Pancreas (tissue), 10 donors: ENCODE data around the gene DGCR2. TPM values are rescaled to one million over a fixed set of nuclear protein-coding genes. Genes with fewer than 3 reads are reported as not detected.
"Not testable (repeated sequence)": the region's sequence is repeated elsewhere in the genome, so short reads cannot be mapped to it uniquely, and the experiment has no call there.

Source experiments
- ATAC-seq, 4 donors: fragments of 200-7000 bp; cut with Tn5 transposase; one replicate each; pipeline versions ENCODE4 v1.8.0 to v1.9.1; 2020; ENCODE audit warnings: mild to moderate bottlenecking in 4 of 4, moderate library complexity in 4 of 4
- DNase-seq, 6 donors: peaks; one replicate each; pipeline ENCODE4 v3.0.0-alpha.2; 2020
- FAIRE-seq: peaks from 2 replicates; lab custom pipeline; 2012; peaks lifted over from hg19 to GRCh38; lab: Jason Lieb, UNC
- H3K27ac ChIP-seq, 4 donors: fragments of 200-600 bp; sonication (generic); 1 replicate in 3 of 4; 2 replicates in 1 of 4; pipeline versions ENCODE4 v1.5.0 to v1.8.0; 2020
- H3K27me3 ChIP-seq, 4 donors: fragments of 200-600 bp; one replicate each; pipeline ENCODE4 v1.8.0; 2021
- H3K36me3 ChIP-seq, 3 donors: fragments of 200-600 bp; sonication (generic) in 1 of 3; one replicate each; pipeline versions ENCODE4 v1.5.0 to v1.8.0; 2020 to 2021
- H3K4me1 ChIP-seq, 3 donors: fragments of 200-600 bp; one replicate each; pipeline ENCODE4 v1.8.0; 2021
- H3K4me3 ChIP-seq, 4 donors: fragments of 200-600 bp; sonication (generic) in 2 of 4; one replicate each; pipeline versions ENCODE4 v1.5.0 to v1.8.0; 2020 to 2021
- H3K9me3 ChIP-seq, 4 donors: fragments of 200-600 bp; one replicate each; pipeline ENCODE4 v1.8.0; 2021
- CTCF ChIP-seq, 4 donors: fragments of 200-600 bp; sonication (generic) in 3 of 4; IDR thresholded peaks; one replicate each; pipeline versions ENCODE4 v1.5.0 to v1.8.0; 2021; ENCODE audit warnings: antibody characterized with exemption in 4 of 4
- WGBS, 2 donors: extraction: QIAGEN DNeasy Blood & Tissue Kit; methylation state at CpG; one replicate each; pipeline ENCODE4 v1.1.7; 2013; 5-methylcytosine and 5-hydroxymethylcytosine counted together
- intact Hi-C, 3 donors: fragments of 100-400 bp; cut with DNase I; formaldehyde crosslinking; loops; one replicate each; pipeline versions ENCODE4 v1.11.1 to v1.14.2; 2022
- polyA plus RNA-seq, 2 donors: library from polyadenylated mRNA; stranded (reverse); fragments of 200-250 nt; gene quantifications; one replicate each; pipeline ENCODE4 v1.2.3, GENCODE V29; 2013
- total RNA-seq, 6 donors: library from RNA; stranded (reverse); fragmentation: NEBNext Ultra II Directional in 4 of 6; extraction: Animal tissue kit (Norgen Biotek cat#: 25700) in 4 of 6; gene quantifications; one replicate each; pipeline versions ENCODE4 v1.2.1 to v1.2.4, GENCODE V29; 2021 to 2023
- donor health status: healthy with polysubstance abuse.
- donor health status: DM: no; HTN: no; CAD: no; lungs with moderate emphysema.
- donor health status: DM: no; HTN: no; CAD: no.
- donor health status: control.
- donor health status: control.
- donor health status: Bipolar disorder and iron deficiency.
- donor health status: DM: yes; HTN: yes; CAD: no.
- donor health status: DM: no; HTN: no; CAD: no.
- donor health status: DM: no; HTN: no; CAD: no.
- donor health status: DM: yes; HTN: yes; CAD: no.

DGCR2 gene
- total and polyA plus RNA-seq, 8 donors, result 24.3 to 41.5 (median 30.1) TPM

DNA sequence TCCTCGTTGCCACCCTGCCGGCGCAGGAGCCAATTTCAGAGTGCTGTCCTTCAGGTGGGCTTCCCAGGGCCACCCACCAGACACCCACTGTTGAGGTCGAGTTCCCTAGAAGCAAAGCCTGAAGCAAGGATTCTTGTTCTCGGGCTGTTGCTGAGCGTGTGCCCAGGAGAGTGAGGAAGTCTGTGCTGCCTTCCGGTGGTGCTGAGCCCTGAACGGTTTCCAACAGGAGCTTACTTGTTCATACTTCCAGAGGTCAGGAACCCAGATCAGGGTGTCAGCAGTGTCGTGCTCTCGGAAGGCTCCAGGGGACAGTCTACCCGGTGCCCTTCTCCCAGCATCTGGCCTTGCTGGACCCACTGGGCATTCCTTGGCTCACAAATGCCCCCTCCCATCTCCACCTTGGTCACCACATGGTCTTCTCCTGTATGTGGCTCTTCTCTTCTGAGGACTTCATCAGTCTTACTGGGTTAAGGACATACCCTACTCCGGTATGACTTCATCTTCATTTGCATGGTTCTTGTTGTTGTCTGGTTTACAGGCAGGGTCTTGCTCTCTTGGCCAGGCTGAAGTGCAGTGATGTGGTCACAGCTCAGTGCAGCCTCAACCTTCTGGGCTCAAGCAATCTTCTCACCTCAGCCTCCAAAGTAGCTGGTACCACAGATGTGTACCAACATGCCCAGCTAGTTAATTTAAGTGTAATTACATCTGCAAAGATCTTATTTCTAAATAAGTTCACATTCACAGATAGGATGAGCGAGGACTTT lies 45.1 kb upstream of the DGCR2 start:
- Histone ChIP-seq H3K27me3 (peaks cover 0 to 13% (median 2%) of the 10 kb centered on the region in 4 donors), H3K9me3 (no peaks in the 10 kb centered on the region), H3K36me3 (no peaks in the 10 kb centered on the region), H3K4me1 (peaks cover 0 to 7% (median 6%) of the 10 kb centered on the region in 3 donors), H3K4me3 (no peak overlapping the region), H3K27ac (no peak overlapping the region)
- no peak for TF ChIP-seq CTCF (IDR thresholded peaks at IDR 0.05)
- DNase-seq, result no peak
- no peak for FAIRE-seq
- 55 to 62% methylated on average over 13 of the region's 13 CpGs for WGBS, 2 donors
- ATAC-seq, result no peak
- intact Hi-C loops, result no loop called here

DNA sequence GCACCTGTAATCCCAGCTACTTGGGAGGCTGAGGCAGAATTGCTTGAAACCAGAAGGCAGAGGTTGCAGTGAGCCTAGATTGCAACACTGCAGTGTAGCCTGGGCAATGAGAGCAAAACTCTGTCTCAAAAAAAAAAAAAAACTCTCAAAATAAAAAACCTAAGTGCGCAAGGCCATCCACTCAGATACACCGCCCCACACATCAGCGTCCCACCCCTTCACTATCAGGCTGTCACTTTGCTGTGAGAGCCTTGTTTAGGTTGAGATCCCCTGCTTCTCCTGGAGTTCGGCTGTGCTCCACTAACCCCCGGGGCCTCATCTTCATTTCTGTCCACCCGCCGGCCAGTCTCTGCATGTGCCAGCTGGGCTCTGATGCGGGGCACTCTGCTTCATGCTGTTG lies 44.2 kb upstream of the DGCR2 start:
- FAIRE-seq, result no peak
- Histone ChIP-seq H3K4me1 (peaks cover 0 to 6% (median 5%) of the 10 kb centered on the region in 3 donors), H3K36me3 (no peaks in the 10 kb centered on the region), H3K27ac (no peak overlapping the region), H3K27me3 (peaks cover 0 to 13% (median 2%) of the 10 kb centered on the region in 4 donors), H3K4me3 (no peak overlapping the region), H3K9me3 (no peaks in the 10 kb centered on the region)
- no peak for TF ChIP-seq CTCF (IDR thresholded peaks at IDR 0.05)
- no peak for ATAC-seq
- 64 to 68% methylated on average over 8 of the region's 8 CpGs for WGBS, 2 donors
- intact Hi-C loops, result no loop called here
- DNase-seq, result no peak

DNA sequence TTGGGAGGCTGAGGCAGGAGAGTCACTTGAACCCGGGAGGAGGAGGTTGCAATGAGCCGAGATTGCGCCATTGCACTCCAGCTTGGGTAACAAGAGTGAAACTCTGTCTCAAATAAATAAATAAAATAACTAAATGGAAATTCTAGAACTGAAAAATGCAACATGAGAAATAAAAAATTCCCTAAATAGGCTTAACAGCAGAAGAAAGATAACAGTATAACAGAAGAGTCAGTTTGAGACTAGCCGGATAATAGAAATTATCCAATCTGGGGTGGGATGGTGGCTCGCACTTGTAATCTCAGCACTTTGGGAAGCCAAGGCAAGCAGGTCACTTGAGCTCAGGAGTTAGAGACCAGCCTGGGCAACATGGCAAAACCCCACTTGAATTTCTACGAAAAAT lies 42.2 kb upstream of the DGCR2 start:
- Histone ChIP-seq H3K27me3 (peaks cover 0 to 13% (median 0%) of the 10 kb centered on the region in 4 donors), H3K27ac (no peak overlapping the region), H3K4me3 (no peak overlapping the region), H3K9me3 (no peaks in the 10 kb centered on the region), H3K4me1 (no peaks in the 10 kb centered on the region), H3K36me3 (no peaks in the 10 kb centered on the region)
- 85 to 92% methylated on average over 6 of the region's 6 CpGs for WGBS, 2 donors
- intact Hi-C loops, result no loop called here
- DNase-seq (no peak), ATAC-seq (no peak), FAIRE-seq (no peak)
- TF ChIP-seq CTCF (IDR thresholded peaks at IDR 0.05), result no peak

DNA sequence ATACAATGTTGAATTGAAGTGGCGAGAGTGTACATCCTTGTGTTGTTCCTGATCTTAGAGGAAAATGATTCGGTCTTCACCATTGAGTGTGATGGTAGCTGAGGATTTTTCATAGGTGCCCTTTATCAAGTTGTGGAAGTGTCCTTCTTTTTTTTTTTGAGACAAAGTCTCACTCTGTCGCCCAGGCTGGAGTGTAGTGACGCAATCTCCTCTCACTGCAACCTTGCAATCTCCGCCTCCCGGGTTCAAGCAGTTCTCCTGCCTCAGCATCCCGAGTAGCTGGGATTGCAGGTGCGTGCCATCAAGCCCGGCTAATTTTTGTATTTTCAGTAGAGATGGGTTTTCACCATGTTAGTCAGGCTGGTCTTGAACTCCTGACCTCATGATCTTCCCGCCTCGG lies 36.4 kb upstream of the DGCR2 start:
- ATAC-seq, H3K27me3 ChIP-seq, H3K4me3 ChIP-seq, H3K4me1 ChIP-seq, H3K9me3 ChIP-seq, FAIRE-seq, intact Hi-C loops, H3K27ac ChIP-seq, H3K36me3 ChIP-seq, DNase-seq: not testable (repeated sequence)
- 69 to 79% methylated on average over 11 of the region's 11 CpGs for WGBS, 2 donors

DNA sequence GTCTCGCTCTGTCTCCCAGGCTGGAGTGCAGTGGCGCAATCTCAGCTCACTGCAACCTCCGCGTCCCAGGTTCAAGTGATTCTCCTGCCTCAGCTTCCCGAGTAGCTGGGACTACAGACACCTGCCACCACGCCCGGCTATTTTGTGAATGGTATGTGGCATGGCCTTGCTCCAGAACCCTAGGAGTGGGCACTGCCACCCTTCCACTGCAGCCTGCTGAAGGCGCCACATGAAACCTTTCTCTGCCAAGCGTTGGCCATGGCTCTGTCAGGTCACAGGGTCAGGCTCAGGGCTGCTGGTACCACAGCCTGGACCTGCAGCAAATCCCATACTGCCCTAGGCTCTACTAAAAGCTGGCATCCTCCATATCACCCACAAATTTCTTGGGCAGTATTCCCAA lies 33.9 kb upstream of the DGCR2 start:
- H3K27ac ChIP-seq, H3K4me3 ChIP-seq, H3K36me3 ChIP-seq, intact Hi-C loops, H3K9me3 ChIP-seq, DNase-seq, H3K4me1 ChIP-seq, ATAC-seq, H3K27me3 ChIP-seq, FAIRE-seq: not testable (repeated sequence)
- 75 to 79% methylated on average over 9 of the region's 9 CpGs for WGBS, 2 donors
